Measurements from ENCODE around the gene AFAP1.

Gene AFAP1

GRCh38 chr4:7877176-7877575 is 62.5 kb downstream of the AFAP1 start:
- Histone ChIP-seq H3K9ac (ENCODE audit: low read depth, low read length) (no peak overlapping the region), H3K27me3 (ENCODE audit: control insufficient read depth, insufficient read depth, low read length) (no peaks in the 10 kb centered on the region), H3K4me1 (ENCODE audit: control insufficient read depth, insufficient read depth, low read length) (no peaks in the 10 kb centered on the region), H3K4me3 (ENCODE audit: low read depth, low read length) (no peak overlapping the region), H3K36me3 (ENCODE audit: control insufficient read depth, insufficient read depth, low read length) (no peaks in the 10 kb centered on the region), H3K9me3 (ENCODE audit: control insufficient read depth, insufficient read depth, low read length) (no peaks in the 10 kb centered on the region)

- Histone ChIP-seq H3K4me1 (ENCODE audit: control insufficient read depth, insufficient read depth, low read length) (no peaks in the 10 kb centered on the region), H3K4me3 (ENCODE audit: low read depth, low read length) (no peak overlapping the region), H3K27me3 (ENCODE audit: control insufficient read depth, insufficient read depth, low read length) (no peaks in the 10 kb centered on the region), H3K36me3 (ENCODE audit: control insufficient read depth, insufficient read depth, low read length) (no peaks in the 10 kb centered on the region), H3K9ac (ENCODE audit: low read depth, low read length) (no peak overlapping the region), H3K9me3 (ENCODE audit: control insufficient read depth, insufficient read depth, low read length) (no peaks in the 10 kb centered on the region)
Measured at GRCh38 chr4:7876201-7876875, 63.3 kb downstream of the AFAP1 start.

- no peaks in the 10 kb centered on the region for H3K9me3 ChIP-seq (ENCODE audit: control insufficient read depth, insufficient read depth, low read length)
- H3K27me3 ChIP-seq (ENCODE audit: control insufficient read depth, insufficient read depth, low read length), result no peaks in the 10 kb centered on the region
- H3K4me1 ChIP-seq (ENCODE audit: control insufficient read depth, insufficient read depth, low read length), result no peaks in the 10 kb centered on the region
- H3K4me3 ChIP-seq (ENCODE audit: low read depth, low read length), result no peak overlapping the region
- no peaks in the 10 kb centered on the region for H3K36me3 ChIP-seq (ENCODE audit: control insufficient read depth, insufficient read depth, low read length)
- H3K9ac ChIP-seq (ENCODE audit: low read depth, low read length), result no peak overlapping the region
Measured at GRCh38 chr4:7874838-7875237, 64.8 kb downstream of the AFAP1 start.

- Histone ChIP-seq H3K9me3 (ENCODE audit: control insufficient read depth, insufficient read depth, low read length) (no peaks in the 10 kb centered on the region), H3K9ac (ENCODE audit: low read depth, low read length) (no peak overlapping the region)
Measured at GRCh38 chr4:7873881-7874280, 65.8 kb downstream of the AFAP1 start.

GRCh38 chr4:7872264-7872771 is 67.3 kb downstream of the AFAP1 start:
- no peaks in the 10 kb centered on the region for H3K27me3 ChIP-seq (ENCODE audit: control insufficient read depth, insufficient read depth, low read length)
- H3K4me1 ChIP-seq (ENCODE audit: control insufficient read depth, insufficient read depth, low read length), result no peaks in the 10 kb centered on the region
- no peak overlapping the region for H3K9ac ChIP-seq (ENCODE audit: low read depth, low read length)
- no peak overlapping the region for H3K4me3 ChIP-seq (ENCODE audit: low read depth, low read length)
- no peaks in the 10 kb centered on the region for H3K9me3 ChIP-seq (ENCODE audit: control insufficient read depth, insufficient read depth, low read length)
- peaks cover 2% of the 10 kb centered on the region for H3K36me3 ChIP-seq (ENCODE audit: control insufficient read depth, insufficient read depth, low read length)

More at GRCh38 chr4:7873881-7874280, 65.8 kb downstream of the AFAP1 start:
- H3K27me3 ChIP-seq (ENCODE audit: control insufficient read depth, insufficient read depth, low read length), result no peaks in the 10 kb centered on the region
- H3K4me3 ChIP-seq (ENCODE audit: low read depth, low read length), result no peak overlapping the region
- H3K36me3 ChIP-seq (ENCODE audit: control insufficient read depth, insufficient read depth, low read length), result no peaks in the 10 kb centered on the region
- no peaks in the 10 kb centered on the region for H3K4me1 ChIP-seq (ENCODE audit: control insufficient read depth, insufficient read depth, low read length)

- Histone ChIP-seq H3K36me3 (ENCODE audit: control insufficient read depth, insufficient read depth, low read length) (peaks cover 2% of the 10 kb centered on the region), H3K4me1 (ENCODE audit: control insufficient read depth, insufficient read depth, low read length) (no peaks in the 10 kb centered on the region), H3K27me3 (ENCODE audit: control insufficient read depth, insufficient read depth, low read length) (no peaks in the 10 kb centered on the region), H3K4me3 (ENCODE audit: low read depth, low read length) (no peak overlapping the region), H3K9me3 (ENCODE audit: control insufficient read depth, insufficient read depth, low read length) (no peaks in the 10 kb centered on the region), H3K9ac (ENCODE audit: low read depth, low read length) (no peak overlapping the region)
Measured at GRCh38 chr4:7871356-7871755, 68.3 kb downstream of the AFAP1 start.

GRCh38 chr4:7868892-7869471 is 70.7 kb downstream of the AFAP1 start:
- H3K4me1 ChIP-seq (ENCODE audit: control insufficient read depth, insufficient read depth, low read length), result no peaks in the 10 kb centered on the region
- peaks cover 2% of the 10 kb centered on the region for H3K36me3 ChIP-seq (ENCODE audit: control insufficient read depth, insufficient read depth, low read length)
- no peaks in the 10 kb centered on the region for H3K27me3 ChIP-seq (ENCODE audit: control insufficient read depth, insufficient read depth, low read length)
- no peaks in the 10 kb centered on the region for H3K9me3 ChIP-seq (ENCODE audit: control insufficient read depth, insufficient read depth, low read length)
- no peak overlapping the region for H3K4me3 ChIP-seq (ENCODE audit: low read depth, low read length)
- no peak overlapping the region for H3K9ac ChIP-seq (ENCODE audit: low read depth, low read length)

- no peaks in the 10 kb centered on the region for H3K27me3 ChIP-seq (ENCODE audit: control insufficient read depth, insufficient read depth, low read length)
- no peak overlapping the region for H3K4me3 ChIP-seq (ENCODE audit: low read depth, low read length)
- H3K36me3 ChIP-seq (ENCODE audit: control insufficient read depth, insufficient read depth, low read length), result peaks cover 2% of the 10 kb centered on the region
- H3K4me1 ChIP-seq (ENCODE audit: control insufficient read depth, insufficient read depth, low read length), result no peaks in the 10 kb centered on the region
- H3K9me3 ChIP-seq (ENCODE audit: control insufficient read depth, insufficient read depth, low read length), result no peaks in the 10 kb centered on the region
- no peak overlapping the region for H3K9ac ChIP-seq (ENCODE audit: low read depth, low read length)
Measured at GRCh38 chr4:7868436-7868775, 71.3 kb downstream of the AFAP1 start.

GRCh38 chr4:7867701-7868435 is 71.8 kb downstream of the AFAP1 start:
- Histone ChIP-seq H3K4me1 (ENCODE audit: control insufficient read depth, insufficient read depth, low read length) (peaks cover 3% of the 10 kb centered on the region), H3K27me3 (ENCODE audit: control insufficient read depth, insufficient read depth, low read length) (no peaks in the 10 kb centered on the region), H3K9me3 (ENCODE audit: control insufficient read depth, insufficient read depth, low read length) (no peaks in the 10 kb centered on the region), H3K4me3 (ENCODE audit: low read depth, low read length) (no peak overlapping the region), H3K36me3 (ENCODE audit: control insufficient read depth, insufficient read depth, low read length) (peaks cover 2% of the 10 kb centered on the region), H3K9ac (ENCODE audit: low read depth, low read length) (no peak overlapping the region)

- Histone ChIP-seq H3K9me3 (ENCODE audit: control insufficient read depth, insufficient read depth, low read length) (no peaks in the 10 kb centered on the region), H3K9ac (ENCODE audit: low read depth, low read length) (no peak overlapping the region), H3K4me1 (ENCODE audit: control insufficient read depth, insufficient read depth, low read length) (peaks cover 8% of the 10 kb centered on the region), H3K27me3 (ENCODE audit: control insufficient read depth, insufficient read depth, low read length) (no peaks in the 10 kb centered on the region), H3K4me3 (ENCODE audit: low read depth, low read length) (no peak overlapping the region), H3K36me3 (ENCODE audit: control insufficient read depth, insufficient read depth, low read length) (peaks cover 2% of the 10 kb centered on the region)
Measured at GRCh38 chr4:7867191-7867590, 72.5 kb downstream of the AFAP1 start.

GRCh38 chr4:7865533-7865932 is 74.1 kb downstream of the AFAP1 start:
- Histone ChIP-seq H3K36me3 (ENCODE audit: control insufficient read depth, insufficient read depth, low read length) (peaks cover 2% of the 10 kb centered on the region), H3K27me3 (ENCODE audit: control insufficient read depth, insufficient read depth, low read length) (no peaks in the 10 kb centered on the region), H3K9me3 (ENCODE audit: control insufficient read depth, insufficient read depth, low read length) (no peaks in the 10 kb centered on the region), H3K4me1 (ENCODE audit: control insufficient read depth, insufficient read depth, low read length) (peaks cover 16% of the 10 kb centered on the region), H3K4me3 (ENCODE audit: low read depth, low read length) (no peak overlapping the region), H3K9ac (ENCODE audit: low read depth, low read length) (no peak overlapping the region)

- Histone ChIP-seq H3K36me3 (ENCODE audit: control insufficient read depth, insufficient read depth, low read length) (peaks cover 2% of the 10 kb centered on the region), H3K9me3 (ENCODE audit: control insufficient read depth, insufficient read depth, low read length) (no peaks in the 10 kb centered on the region), H3K4me1 (ENCODE audit: control insufficient read depth, insufficient read depth, low read length) (peaks cover 16% of the 10 kb centered on the region), H3K27me3 (ENCODE audit: control insufficient read depth, insufficient read depth, low read length) (no peaks in the 10 kb centered on the region), H3K4me3 (ENCODE audit: low read depth, low read length) (no peak overlapping the region), H3K9ac (ENCODE audit: low read depth, low read length) (no peak overlapping the region)
Measured at GRCh38 chr4:7864685-7865084, 75.0 kb downstream of the AFAP1 start.
